ENCODE data around the gene ABCC3. TPM values are rescaled to one million over a fixed set of nuclear protein-coding genes. Genes with fewer than 3 reads are reported as not detected.

Gene ABCC3
- total RNA-seq, 1 donor from 2014 or later: 1.2 TPM

DNA sequence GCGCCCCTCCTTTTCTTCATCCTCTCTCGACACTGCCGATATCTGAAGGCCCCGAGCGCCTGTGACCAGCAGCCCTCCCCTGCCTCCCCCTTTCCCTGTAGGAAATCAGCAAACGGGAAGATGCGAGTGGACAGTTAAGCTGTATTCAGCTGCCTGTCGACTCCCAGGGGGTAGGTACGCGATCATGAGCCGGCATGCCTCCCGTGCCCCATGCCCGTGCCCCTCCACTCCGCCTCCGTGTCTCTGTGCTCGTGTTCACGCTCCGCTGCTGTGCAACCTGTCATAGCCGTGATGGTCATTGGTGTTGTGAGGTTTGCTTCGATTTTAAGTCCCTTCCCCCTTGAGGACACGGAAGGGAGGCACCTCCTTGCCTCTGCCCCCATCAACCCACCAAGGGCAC lies 39.8 kb upstream of the ABCC3 start:
- TF ChIP-seq, protein P1, sequence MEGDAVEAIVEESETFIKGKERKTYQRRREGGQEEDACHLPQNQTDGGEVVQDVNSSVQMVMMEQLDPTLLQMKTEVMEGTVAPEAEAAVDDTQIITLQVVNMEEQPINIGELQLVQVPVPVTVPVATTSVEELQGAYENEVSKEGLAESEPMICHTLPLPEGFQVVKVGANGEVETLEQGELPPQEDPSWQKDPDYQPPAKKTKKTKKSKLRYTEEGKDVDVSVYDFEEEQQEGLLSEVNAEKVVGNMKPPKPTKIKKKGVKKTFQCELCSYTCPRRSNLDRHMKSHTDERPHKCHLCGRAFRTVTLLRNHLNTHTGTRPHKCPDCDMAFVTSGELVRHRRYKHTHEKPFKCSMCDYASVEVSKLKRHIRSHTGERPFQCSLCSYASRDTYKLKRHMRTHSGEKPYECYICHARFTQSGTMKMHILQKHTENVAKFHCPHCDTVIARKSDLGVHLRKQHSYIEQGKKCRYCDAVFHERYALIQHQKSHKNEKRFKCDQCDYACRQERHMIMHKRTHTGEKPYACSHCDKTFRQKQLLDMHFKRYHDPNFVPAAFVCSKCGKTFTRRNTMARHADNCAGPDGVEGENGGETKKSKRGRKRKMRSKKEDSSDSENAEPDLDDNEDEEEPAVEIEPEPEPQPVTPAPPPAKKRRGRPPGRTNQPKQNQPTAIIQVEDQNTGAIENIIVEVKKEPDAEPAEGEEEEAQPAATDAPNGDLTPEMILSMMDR (IDR thresholded peaks at IDR 0.05; ENCODE audit: unreplicated experiment): no peak
- H3K36me3 Mint-ChIP-seq: peaks cover 2% of the 10 kb centered on the region
- no peak overlapping the region for H3K4me3 Mint-ChIP-seq
- no peak overlapping the region for H3K27ac Mint-ChIP-seq
- peaks cover 12% of the 10 kb centered on the region for H3K4me1 Mint-ChIP-seq
- H3K27me3 Mint-ChIP-seq (ENCODE audit: low read depth): no peaks in the 10 kb centered on the region
- no peaks in the 10 kb centered on the region for H3K9me3 Mint-ChIP-seq
- DNase-seq (ENCODE audit: low spot score in 2 of 2, unreplicated experiment in 2 of 2): no peak

DNA sequence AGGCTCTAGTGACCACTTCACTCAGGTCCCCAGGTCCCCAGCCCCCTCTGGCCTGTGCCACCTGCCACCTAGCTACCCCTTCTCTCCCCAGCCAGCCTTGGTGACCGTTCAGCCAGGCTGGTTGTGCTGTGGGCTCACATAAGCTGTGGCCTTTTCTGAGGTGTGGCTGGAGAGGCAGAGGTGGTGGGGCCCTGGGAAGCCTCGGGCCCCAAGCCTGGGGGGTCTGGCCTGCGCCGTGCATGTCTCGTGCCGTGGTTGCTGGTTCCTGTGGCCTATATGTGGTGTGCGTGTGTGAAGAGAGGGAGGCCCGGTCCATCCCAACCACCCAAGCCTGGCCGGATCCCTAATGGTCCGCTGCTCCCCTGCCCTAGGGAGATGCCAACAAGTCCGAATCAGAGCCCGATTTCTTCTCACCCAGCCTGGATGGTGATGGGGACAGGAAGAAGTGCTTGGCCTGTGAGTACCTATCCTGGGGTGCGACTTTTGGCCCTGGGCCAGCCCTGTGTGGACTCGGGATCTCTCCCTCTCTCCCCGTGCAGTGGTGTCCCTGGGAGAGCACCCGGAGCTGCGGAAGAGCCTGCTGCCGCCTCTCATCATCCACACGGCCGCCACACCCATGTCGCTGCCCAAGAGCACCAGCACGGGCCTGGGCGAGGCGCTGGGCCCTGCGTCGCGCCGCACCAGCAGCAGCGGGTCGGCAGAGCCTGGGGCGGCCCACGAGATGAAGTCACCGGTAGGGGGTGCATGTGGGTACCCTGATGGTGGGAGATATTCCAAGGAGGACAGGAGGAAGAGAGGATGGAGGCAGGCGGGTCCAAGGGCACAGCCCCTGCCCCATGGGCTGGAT lies 38.3 kb upstream of the ABCC3 start:
- peaks cover 11% of the 10 kb centered on the region for H3K4me1 Mint-ChIP-seq
- TF ChIP-seq, protein P1 (IDR thresholded peaks at IDR 0.05; ENCODE audit: unreplicated experiment): peak; percentile 61
- no peak overlapping the region for H3K27ac Mint-ChIP-seq
- H3K27me3 Mint-ChIP-seq (ENCODE audit: low read depth): no peaks in the 10 kb centered on the region
- DNase-seq (ENCODE audit: low spot score in 2 of 2, unreplicated experiment in 2 of 2): no peak
- H3K4me3 Mint-ChIP-seq: no peak overlapping the region
- H3K9me3 Mint-ChIP-seq: no peaks in the 10 kb centered on the region
- H3K36me3 Mint-ChIP-seq: peaks cover 2% of the 10 kb centered on the region

DNA sequence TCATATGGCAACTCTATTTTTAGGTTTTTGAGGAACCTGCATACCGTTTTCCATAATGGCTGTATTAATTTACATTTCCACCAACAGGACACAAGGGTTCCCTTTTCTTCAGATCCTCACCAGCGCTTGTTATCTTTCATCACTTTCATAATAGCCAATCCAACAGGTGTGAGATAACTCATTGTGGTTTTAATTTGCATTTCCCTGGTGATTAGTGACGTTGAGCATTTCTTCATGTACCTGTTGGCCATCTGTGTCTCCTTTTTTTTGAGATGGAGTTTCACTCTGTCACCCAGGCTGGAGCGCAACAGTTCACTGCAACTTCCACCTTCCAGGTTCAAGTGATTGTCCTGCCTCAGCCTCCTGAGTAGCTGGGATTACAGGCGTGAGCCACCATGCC lies 36.2 kb upstream of the ABCC3 start:
- Mint-ChIP-seq H3K27ac (no peak overlapping the region), H3K4me3 (no peak overlapping the region), H3K27me3 (ENCODE audit: low read depth) (no peaks in the 10 kb centered on the region), H3K4me1 (peaks cover 19% of the 10 kb centered on the region), H3K36me3 (peaks cover 2% of the 10 kb centered on the region), H3K9me3 (no peaks in the 10 kb centered on the region)
- no peak for DNase-seq (ENCODE audit: low spot score in 2 of 2, unreplicated experiment in 2 of 2)
- TF ChIP-seq, protein P1 (IDR thresholded peaks at IDR 0.05; ENCODE audit: unreplicated experiment): no peak

DNA sequence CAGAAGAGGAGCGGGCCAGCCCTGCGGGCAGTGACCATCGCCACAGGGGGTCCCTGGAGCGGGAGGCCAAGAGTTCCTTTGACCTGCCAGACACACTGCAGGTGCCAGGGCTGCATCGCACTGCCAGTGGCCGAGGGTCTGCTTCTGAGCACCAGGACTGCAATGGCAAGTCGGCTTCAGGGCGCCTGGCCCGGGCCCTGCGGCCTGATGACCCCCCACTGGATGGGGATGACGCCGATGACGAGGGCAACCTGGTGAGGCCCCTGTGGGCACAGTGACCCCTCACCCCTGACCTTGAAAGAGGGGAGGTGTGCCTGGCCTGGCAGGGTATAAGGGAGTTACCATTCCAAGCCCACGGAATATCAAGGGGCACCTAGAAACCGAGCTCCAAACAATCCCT lies 35.1 kb upstream of the ABCC3 start:
- Mint-ChIP-seq H3K27ac (no peak overlapping the region), H3K4me1 (peaks cover 30% of the 10 kb centered on the region), H3K9me3 (no peaks in the 10 kb centered on the region), H3K4me3 (no peak overlapping the region), H3K27me3 (ENCODE audit: low read depth) (no peaks in the 10 kb centered on the region), H3K36me3 (peaks cover 2% of the 10 kb centered on the region)
- DNase-seq (ENCODE audit: low spot score in 2 of 2, unreplicated experiment in 2 of 2): no peak
- TF ChIP-seq, protein P1 (IDR thresholded peaks at IDR 0.05; ENCODE audit: unreplicated experiment): no peak

DNA sequence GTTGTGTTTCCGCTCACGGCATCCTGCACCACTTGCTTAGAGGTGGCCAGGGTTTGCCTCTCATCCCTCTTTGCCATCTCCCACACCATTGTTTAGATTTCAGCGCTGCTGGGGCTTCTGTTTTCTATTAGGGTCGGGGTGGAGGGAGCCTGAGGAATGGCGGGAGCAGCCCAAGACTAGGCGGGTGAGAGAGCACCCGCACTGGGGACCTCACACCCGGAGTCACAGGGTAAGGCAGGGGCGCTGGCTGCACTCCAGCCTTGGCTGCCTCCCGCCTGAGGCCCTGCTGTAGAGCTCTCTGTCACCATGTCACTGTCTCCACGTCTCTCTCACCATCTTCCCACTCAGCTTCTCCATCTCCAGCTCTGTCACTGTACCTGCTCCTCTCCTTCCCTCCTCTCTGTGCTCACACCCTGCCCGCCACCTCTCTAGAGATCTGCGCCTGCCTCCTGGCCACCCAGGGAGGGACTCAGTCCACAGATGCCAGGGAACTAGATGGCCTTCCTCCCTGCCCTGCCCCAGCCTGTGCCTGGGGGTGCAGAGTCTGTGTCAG lies 32.8 kb upstream of the ABCC3 start:
- TF ChIP-seq, protein P1 (IDR thresholded peaks at IDR 0.05; ENCODE audit: unreplicated experiment): no peak
- H3K9me3 Mint-ChIP-seq: no peaks in the 10 kb centered on the region
- no peaks in the 10 kb centered on the region for H3K27me3 Mint-ChIP-seq (ENCODE audit: low read depth)
- peak overlapping the region; percentile 28 for H3K4me3 Mint-ChIP-seq
- H3K27ac Mint-ChIP-seq: peak overlapping the region; percentile 11
- H3K36me3 Mint-ChIP-seq: peaks cover 2% of the 10 kb centered on the region
- no peak for DNase-seq (ENCODE audit: low spot score in 2 of 2, unreplicated experiment in 2 of 2)
- H3K4me1 Mint-ChIP-seq: peaks cover 41% of the 10 kb centered on the region

Data from mesothelial cell of epicardium (in vitro differentiated cells).